Smooth muscle cell (in vitro differentiated cells): Measurements from ENCODE around the gene SLC34A1. TPM values are rescaled to one million over a fixed set of nuclear protein-coding genes. Genes with fewer than 3 reads are reported as not detected.
"Not testable (repeated sequence)": the region's sequence is repeated elsewhere in the genome, so short reads cannot be mapped to it uniquely, and the experiment has no call there.

Source experiments
- DNase-seq: peaks from one replicate; lab custom pipeline; 2025; ENCODE audit not compliant: unreplicated experiment; lab: John Stamatoyannopoulos, UW
- H2AFZ ChIP-seq: fragments of 200-600 bp; sonication (generic); 2 replicates; pipeline ENCODE4 v1.6.0; 2016; ENCODE audit warnings: antibody characterized with exemption, low read depth, mild to moderate bottlenecking
- H3F3A ChIP-seq: fragments of 200-600 bp; sonication (generic); 2 replicates; pipeline ENCODE4 v1.6.0; 2017; ENCODE audit warnings: antibody characterized with exemption, low read depth
- H3K27ac ChIP-seq: fragments of 200-600 bp; sonication (generic); 2 replicates; pipeline ENCODE4 v1.5.1; 2016; ENCODE audit warnings: low read depth, mild to moderate bottlenecking
- H3K27me3 ChIP-seq: fragments of 200-600 bp; sonication (generic); 2 replicates; pipeline ENCODE4 v1.6.1; 2016; ENCODE audit warnings: low read depth, mild to moderate bottlenecking
- H3K36me3 ChIP-seq: fragments of 200-600 bp; sonication (generic); 2 replicates; pipeline ENCODE4 v1.5.1; 2016; ENCODE audit warnings: low read depth
- H3K4me1 ChIP-seq: fragments of 200-600 bp; sonication (generic); 2 replicates; pipeline ENCODE4 v1.5.1; 2016; ENCODE audit warnings: low read depth
- H3K4me2 ChIP-seq: fragments of 200-600 bp; sonication (generic); 2 replicates; pipeline ENCODE4 v1.6.0; 2016; ENCODE audit warnings: mild to moderate bottlenecking
- H3K4me3 ChIP-seq: fragments of 200-600 bp; sonication (generic); 2 replicates; pipeline ENCODE4 v1.5.1; 2016; ENCODE audit warnings: mild to moderate bottlenecking
- H3K79me2 ChIP-seq: fragments of 200-600 bp; sonication (generic); 2 replicates; pipeline ENCODE4 v1.6.0; 2016; ENCODE audit warnings: low read depth, mild to moderate bottlenecking
- H3K9ac ChIP-seq: fragments of 200-600 bp; sonication (generic); 2 replicates; pipeline ENCODE4 v1.6.0; 2016; ENCODE audit warnings: low read depth
- H3K9me3 ChIP-seq: fragments of 200-600 bp; sonication (generic); replicated peaks from 2 replicates; pipeline ENCODE4 v1.5.1; 2016; ENCODE audit warnings: low read depth
- H4K20me1 ChIP-seq: fragments of 200-600 bp; sonication (generic); 2 replicates; pipeline ENCODE4 v1.6.0; 2016; ENCODE audit warnings: low read depth
- CTCF ChIP-seq: fragments of 200-600 bp; sonication (generic); IDR thresholded peaks from 2 replicates; pipeline ENCODE4 v1.5.1; 2017; ENCODE audit warnings: borderline replicate concordance, mild to moderate bottlenecking, antibody characterized with exemption; ENCODE audit not compliant: insufficient read depth, poor library complexity, severe bottlenecking
- WGBS: methylation state at CpG from one replicate; pipeline ENCODE4 v1.1.7; 2016; ENCODE audit warnings: low lambda C conversion rate; 5-methylcytosine and 5-hydroxymethylcytosine counted together
- polyA plus RNA-seq: library from polyadenylated mRNA; unstranded; fragments of >200 nt; fragmentation: Nextera tagmentation; extraction: Ambion mirVana; gene quantifications from 2 replicates; pipeline ENCODE4 v1.2.1, GENCODE V29; 2016
- total RNA-seq: library from RNA; depleted of rRNA; stranded (reverse); fragments of >200 nt; gene quantifications from 2 replicates; pipeline ENCODE4 v1.2.3, GENCODE V29; 2014

Gene SLC34A1
- total and polyA plus RNA-seq, 2 experiments from 2014 or later, result not detected

- Histone ChIP-seq H3K4me2 (no peak overlapping the region), H2AFZ (no peak overlapping the region), H3K27ac (no peak overlapping the region), H3K36me3 (no peaks in the 10 kb centered on the region), H3K9ac (no peak overlapping the region), H3K4me1 (no peaks in the 10 kb centered on the region), H3K9me3 (no peaks in the 10 kb centered on the region), H3K27me3 (no peaks in the 10 kb centered on the region), H3F3A (no peaks in the 10 kb centered on the region), H3K4me3 (no peak overlapping the region), H4K20me1 (peaks cover 53% of the 10 kb centered on the region), H3K79me2 (peaks cover 40% of the 10 kb centered on the region)
- no peak for DNase-seq
- 86% methylated on average over 11 of the region's 11 CpGs for WGBS
- no peak for TF ChIP-seq CTCF
Observed at GRCh38 chr5:177339107-177339638, 45.1 kb upstream of the SLC34A1 start.

GRCh38 chr5:177343000-177343399 lies 41.2 kb upstream of the SLC34A1 start:
- DNase-seq, H3K9ac ChIP-seq, H3K27ac ChIP-seq, H3F3A ChIP-seq, H3K36me3 ChIP-seq, H3K4me2 ChIP-seq, H2AFZ ChIP-seq, H3K4me3 ChIP-seq, H3K9me3 ChIP-seq, H3K27me3 ChIP-seq, H3K4me1 ChIP-seq: not testable (repeated sequence)
- peaks cover 78% of the 10 kb centered on the region for H3K79me2 ChIP-seq
- 96% methylated on average over 14 of the region's 14 CpGs for WGBS
- H4K20me1 ChIP-seq, result peaks cover 82% of the 10 kb centered on the region

GRCh38 chr5:177343777-177344176 lies 40.5 kb upstream of the SLC34A1 start:
- TF ChIP-seq CTCF, result no peak
- WGBS, result 100% methylated on average over 6 of the region's 6 CpGs
- peaks cover 77% of the 10 kb centered on the region for H4K20me1 ChIP-seq

GRCh38 chr5:177344891-177345290 lies 39.3 kb upstream of the SLC34A1 start:
- Histone ChIP-seq H3K79me2 (peaks cover 90% of the 10 kb centered on the region), H3K9ac (no peak overlapping the region), H3K36me3 (no peaks in the 10 kb centered on the region), H3K9me3 (no peaks in the 10 kb centered on the region), H3F3A (no peaks in the 10 kb centered on the region), H4K20me1 (peaks cover 75% of the 10 kb centered on the region), H3K27ac (no peak overlapping the region), H3K4me2 (no peak overlapping the region), H3K27me3 (no peaks in the 10 kb centered on the region), H3K4me1 (peaks cover 1% of the 10 kb centered on the region), H3K4me3 (no peak overlapping the region), H2AFZ (no peak overlapping the region)
- 96% methylated on average over 6 of the region's 6 CpGs for WGBS
- TF ChIP-seq CTCF, result no peak
- DNase-seq, result no peak

More at GRCh38 chr5:177343777-177344176, 40.5 kb upstream of the SLC34A1 start:
- no peaks in the 10 kb centered on the region for H3K9me3 ChIP-seq
- H3K79me2 ChIP-seq, result peaks cover 85% of the 10 kb centered on the region
- H3K4me3 ChIP-seq, result no peak overlapping the region
- H3K4me1 ChIP-seq, result no peaks in the 10 kb centered on the region
- no peaks in the 10 kb centered on the region for H3F3A ChIP-seq
- H3K27me3 ChIP-seq, result no peaks in the 10 kb centered on the region
- no peaks in the 10 kb centered on the region for H3K36me3 ChIP-seq
- H3K27ac ChIP-seq, result no peak overlapping the region
- H2AFZ ChIP-seq, result no peak overlapping the region
- no peak for DNase-seq
- no peak overlapping the region for H3K4me2 ChIP-seq
- H3K9ac ChIP-seq, result no peak overlapping the region
